Fibroblast of gingiva (primary cell): ENCODE data around the gene ENO2.

ENCODE experiments used
- DNase-seq: peaks from one replicate; pipeline ENCODE4 v3.0.0-alpha.2; 2011; ENCODE audit warnings: low read depth

The ENO2 gene

GRCh38 chr12:6948873-6949594 lies 34.7 kb downstream of the ENO2 start:
- no peak for DNase-seq

GRCh38 chr12:6950401-6950801 lies 36.0 kb downstream of the ENO2 start:
- no peak for DNase-seq

- no peak for DNase-seq
Measured at GRCh38 chr12:6950811-6951540, 36.6 kb downstream of the ENO2 start, which contains the start of gene PTPN6. PTPN6 (plus strand) TSS chr12:6951356; CDS start chr12:6951513, 157 bp downstream.

GRCh38 chr12:6951551-6952120 lies 37.3 kb downstream of the ENO2 start:
- no peak for DNase-seq

- DNase-seq, result no peak
Measured at GRCh38 chr12:6952121-6952862, 37.9 kb downstream of the ENO2 start.

GRCh38 chr12:6952863-6953441 lies 38.6 kb downstream of the ENO2 start:
- DNase-seq, result no peak

- DNase-seq, result no peak
Measured at GRCh38 chr12:6953442-6954315, 39.3 kb downstream of the ENO2 start.

- no peak for DNase-seq
Measured at GRCh38 chr12:6954316-6955107, 40.1 kb downstream of the ENO2 start.

- no peak for DNase-seq
Measured at GRCh38 chr12:6955108-6956020, 41.0 kb downstream of the ENO2 start.

- DNase-seq, result no peak
Measured at GRCh38 chr12:6956021-6956727, 41.8 kb downstream of the ENO2 start.

GRCh38 chr12:6957151-6957701 lies 42.8 kb downstream of the ENO2 start:
- no peak for DNase-seq

- no peak for DNase-seq
Measured at GRCh38 chr12:6957741-6958608, 43.6 kb downstream of the ENO2 start.

GRCh38 chr12:6958609-6959057 lies 44.3 kb downstream of the ENO2 start:
- no peak for DNase-seq

GRCh38 chr12:6959058-6959804 lies 44.9 kb downstream of the ENO2 start:
- DNase-seq, result no peak

GRCh38 chr12:6959805-6960592 lies 45.6 kb downstream of the ENO2 start:
- no peak for DNase-seq
